Fibroblast of skin of back (primary cell): ENCODE results near the gene RAG1. TPM values are rescaled to one million over a fixed set of nuclear protein-coding genes. Genes with fewer than 3 reads are reported as not detected.
A peak's percentile ranks its signal among the peaks of the same experiment; 100 is the strongest.
"Not testable (repeated sequence)": the region's sequence is repeated elsewhere in the genome, so short reads cannot be mapped to it uniquely, and the experiment has no call there.

ENCODE experiments used
- DNase-seq: peaks from one replicate; pipeline ENCODE4 v3.0.0-alpha.2; 2013
- polyA plus RNA-seq, 2 experiments: library from polyadenylated mRNA; unstranded; fragments of 120-200 nt; gene quantifications; one replicate each; pipeline ENCODE4 v1.2.1, GENCODE V29; 2013; ENCODE audit not compliant: insufficient read length in 2 of 2

RAG1 gene
- polyA plus RNA-seq (2013, experiment 1 of 2; ENCODE audit: insufficient read length) = 0.97 TPM
- 1.0 TPM for polyA plus RNA-seq (2013, experiment 2 of 2; ENCODE audit: insufficient read length)

DNA sequence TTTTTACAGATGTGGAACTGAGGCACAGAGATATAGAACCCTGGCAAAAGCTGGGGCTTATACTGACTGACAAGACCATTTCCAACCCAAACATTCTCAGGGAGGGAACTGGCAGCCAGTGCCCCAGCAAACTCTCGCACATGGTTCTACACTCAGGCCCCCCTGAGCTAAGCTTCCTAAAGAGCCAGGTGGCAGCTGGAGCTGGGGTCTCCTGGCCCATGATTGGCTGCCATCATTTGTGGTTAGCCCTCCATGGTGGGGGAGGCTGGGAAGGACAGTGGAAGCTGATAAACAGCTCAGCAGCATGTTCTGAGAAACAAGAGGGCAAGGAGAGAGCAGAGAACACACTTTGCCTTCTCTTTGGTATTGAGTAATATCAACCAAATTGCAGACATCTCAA, at the start of gene RAG1:
TSS of gene RAG1 (plus strand) at position 314 of the 400 bp plus-strand sequence. CDS start 5,298 bp downstream, outside the sequence.
- no peak for DNase-seq

- no peak for DNase-seq
These were observed 37.0 kb upstream of the RAG1 start for GRCh38 chr11:36530840-36531239.

GRCh38 chr11:36532941-36533601, 34.7 kb upstream of the RAG1 start:
- DNase-seq = no peak

DNA sequence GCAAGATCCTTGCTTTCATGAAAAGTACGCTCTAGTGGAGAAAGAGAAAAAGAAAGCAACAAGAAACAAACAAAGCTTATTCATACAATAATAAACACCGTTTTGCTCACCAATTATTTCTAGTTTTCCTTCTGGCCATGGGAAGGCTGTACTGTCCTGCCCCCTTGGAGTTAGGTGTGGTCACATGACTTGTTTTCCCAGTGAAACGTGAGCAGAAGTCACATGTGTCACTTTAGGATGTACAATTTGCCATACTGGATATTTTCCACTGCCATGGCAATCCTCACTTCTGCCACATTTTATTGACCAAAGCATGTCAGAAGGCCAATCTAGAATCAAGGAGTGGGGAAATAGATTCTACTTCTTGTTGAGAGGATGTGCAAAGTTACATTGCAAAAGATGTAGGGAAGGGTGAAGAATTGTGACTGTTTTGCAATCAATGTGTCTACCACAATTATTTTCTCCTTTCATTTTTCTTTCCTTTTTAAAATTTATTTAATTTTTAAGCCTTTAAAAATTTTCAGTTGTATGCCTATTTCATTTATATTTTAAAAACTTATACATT, 33.4 kb upstream of the RAG1 start:
- no peak for DNase-seq

DNA sequence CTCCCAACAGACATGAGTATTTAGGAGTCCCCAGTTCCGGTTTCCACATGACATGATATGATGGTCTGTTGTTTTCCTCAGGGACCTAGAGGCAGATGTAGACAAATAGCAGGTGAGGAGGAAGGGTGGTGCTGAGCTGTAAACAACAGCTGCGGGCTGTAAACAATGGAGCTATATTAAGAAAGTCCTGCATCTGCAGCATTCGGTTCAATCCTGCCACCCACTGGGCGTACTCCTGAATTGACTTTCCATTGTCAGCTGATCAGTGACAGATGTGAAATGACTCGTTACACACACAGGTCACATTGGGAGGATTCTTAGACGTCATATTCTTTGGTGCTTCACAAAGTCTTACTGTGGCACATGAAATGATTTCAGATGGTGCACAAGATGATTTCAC, 26.8 kb upstream of the RAG1 start:
- peak; percentile 43 for DNase-seq

- DNase-seq = no peak
These were observed 17.3 kb upstream of the RAG1 start for GRCh38 chr11:36550385-36551115.

DNA sequence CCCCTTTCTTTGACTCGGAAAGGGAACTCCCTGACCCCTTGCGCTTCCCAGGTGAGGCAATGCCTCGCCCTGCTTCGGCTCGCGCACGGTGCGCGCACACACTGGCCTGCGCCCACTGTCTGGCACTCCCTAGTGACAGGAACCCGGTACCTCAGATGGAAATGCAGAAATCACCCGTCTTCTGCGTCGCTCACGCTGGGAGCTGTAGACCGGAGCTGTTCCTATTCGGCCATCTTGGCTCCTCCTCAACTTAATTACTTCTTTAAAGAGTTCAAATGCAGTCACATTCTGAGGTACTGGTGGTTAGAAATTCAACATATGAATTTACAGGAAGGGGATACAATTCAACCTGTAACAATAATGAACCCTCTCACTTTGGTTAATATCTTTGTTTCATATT, 10.4 kb upstream of the RAG1 start:
- not testable (repeated sequence) for DNase-seq

DNA sequence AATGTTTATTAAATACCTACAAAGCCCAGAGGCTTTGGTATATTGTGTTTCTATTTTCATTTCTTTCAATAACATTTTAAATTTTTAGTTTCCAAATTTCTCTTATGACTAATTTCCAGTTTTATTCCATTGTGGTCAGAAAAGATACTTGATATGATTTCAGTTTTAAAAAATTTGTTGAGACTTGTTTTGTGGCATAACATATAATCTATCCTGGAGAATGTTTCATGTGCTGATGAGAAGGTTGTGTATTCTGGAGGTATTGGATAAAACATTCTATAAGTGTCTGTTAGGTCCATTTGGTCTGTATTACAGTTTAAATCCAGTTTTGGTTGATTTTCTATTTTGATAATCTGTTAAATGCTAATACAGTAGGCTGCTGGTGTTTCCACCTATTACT, 9.8 kb upstream of the RAG1 start:
- no peak for DNase-seq

GRCh38 chr11:36558571-36559413, 9.0 kb upstream of the RAG1 start:
- DNase-seq = no peak

DNA sequence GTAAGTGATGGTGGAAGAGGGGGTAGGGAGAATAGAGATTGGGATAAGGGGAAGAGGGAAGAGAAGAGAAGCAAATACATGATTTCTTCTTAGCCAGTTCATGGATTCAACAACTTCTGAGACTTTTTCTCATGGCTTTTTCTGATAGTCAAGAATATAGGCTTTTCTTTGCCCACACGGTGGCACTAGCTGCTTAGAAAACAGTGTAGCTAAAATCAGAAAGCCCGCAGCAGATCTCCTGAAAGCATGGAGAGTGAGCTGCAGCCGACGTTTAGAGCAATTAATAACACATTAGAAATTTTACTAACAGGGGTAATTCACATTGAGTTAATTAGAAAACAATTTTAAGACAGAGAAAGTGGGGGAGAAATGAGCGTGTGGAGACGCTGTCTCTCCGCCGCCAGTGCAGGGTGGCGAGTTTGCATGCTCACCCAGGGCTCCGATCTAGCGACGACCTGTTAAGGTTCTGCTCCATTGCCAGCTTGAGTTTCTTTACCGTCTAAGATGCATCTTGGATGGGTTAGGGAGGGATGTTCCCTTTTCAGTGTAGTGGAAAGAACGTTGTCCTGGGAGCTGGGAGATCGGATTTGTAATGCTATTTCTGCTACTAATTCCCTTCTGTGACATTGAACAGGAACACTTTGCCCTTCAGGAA, 3.3 kb upstream of the RAG1 start:
- DNase-seq = peak; percentile 63

DNA sequence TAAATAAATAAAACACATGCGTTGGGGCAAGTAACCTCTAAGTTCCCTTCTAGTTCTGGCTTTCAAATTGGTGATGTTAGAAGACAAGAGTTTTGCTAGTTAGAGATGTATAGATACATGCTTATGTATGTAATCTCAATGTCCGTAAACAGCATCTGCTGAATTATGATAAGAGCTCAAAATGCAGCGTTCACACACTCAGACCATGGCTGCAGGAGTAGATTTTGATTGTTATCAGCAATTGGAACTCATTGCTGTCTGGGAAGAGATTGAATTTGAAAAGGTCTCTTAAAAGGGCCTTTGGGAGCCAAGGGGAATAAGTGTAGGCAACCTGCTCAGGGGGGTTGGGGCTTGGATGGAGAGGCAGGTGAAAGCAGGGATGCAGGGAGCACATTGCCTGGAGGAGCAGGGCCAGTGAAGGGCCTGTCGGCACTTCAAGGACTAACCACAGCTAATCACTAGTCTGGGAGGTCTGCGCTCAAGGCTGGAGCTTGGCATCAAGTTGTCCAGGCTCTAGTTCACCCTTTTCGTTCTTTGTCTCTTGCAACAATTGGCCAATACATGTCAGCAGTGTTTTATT, 2.7 kb upstream of the RAG1 start:
- DNase-seq = no peak

DNA sequence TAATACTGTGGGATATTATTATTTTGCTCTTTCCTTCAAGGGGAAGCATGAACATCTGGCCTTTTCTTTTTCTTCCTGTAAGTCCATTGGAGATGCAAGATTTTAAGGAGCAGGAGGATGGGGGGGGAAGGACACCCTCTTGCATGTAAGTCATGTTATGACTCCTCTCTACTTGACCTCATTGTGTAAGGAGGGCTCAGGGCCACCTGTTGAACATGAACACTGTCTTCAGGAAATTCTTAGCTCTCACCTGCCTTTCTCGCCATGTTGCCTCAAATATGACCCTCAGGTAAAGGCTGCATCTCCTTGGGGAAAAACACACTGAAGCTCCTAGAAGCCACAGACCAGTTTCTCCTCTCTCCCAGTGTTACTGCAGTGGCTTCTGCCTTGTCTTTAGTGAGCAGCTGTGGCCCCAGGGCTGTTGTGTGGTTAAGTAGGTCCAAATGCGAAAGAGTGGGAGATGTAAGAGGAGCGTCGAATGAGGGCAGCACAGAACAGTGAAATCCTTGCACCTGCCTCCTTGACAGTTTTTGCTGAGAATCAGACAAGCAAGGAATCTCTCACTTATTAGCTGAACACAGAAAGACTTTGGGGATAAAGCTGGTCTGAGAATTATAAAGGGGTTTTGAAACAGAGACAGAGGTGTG, 1.3 kb upstream of the RAG1 start:
- no peak for DNase-seq

DNA sequence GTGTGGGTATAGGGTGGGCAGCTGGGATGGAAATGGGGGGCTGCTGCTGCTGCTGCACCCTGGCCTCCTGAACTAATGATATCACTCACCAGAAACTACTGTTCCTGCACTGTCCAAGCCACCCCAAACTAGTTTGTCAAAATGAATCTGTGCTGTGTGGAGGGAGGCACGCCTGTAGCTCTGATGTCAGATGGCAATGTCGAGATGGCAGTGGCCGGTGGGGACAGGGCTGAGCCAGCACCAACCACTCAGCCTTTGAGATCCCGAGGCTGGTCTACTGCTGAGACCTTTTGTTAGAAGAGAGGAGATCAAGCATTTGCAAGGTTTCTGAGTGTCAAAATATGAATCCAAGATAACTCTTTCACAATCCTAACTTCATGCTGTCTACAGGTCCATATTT, 1.3 kb downstream of the RAG1 start:
- DNase-seq = no peak

DNA sequence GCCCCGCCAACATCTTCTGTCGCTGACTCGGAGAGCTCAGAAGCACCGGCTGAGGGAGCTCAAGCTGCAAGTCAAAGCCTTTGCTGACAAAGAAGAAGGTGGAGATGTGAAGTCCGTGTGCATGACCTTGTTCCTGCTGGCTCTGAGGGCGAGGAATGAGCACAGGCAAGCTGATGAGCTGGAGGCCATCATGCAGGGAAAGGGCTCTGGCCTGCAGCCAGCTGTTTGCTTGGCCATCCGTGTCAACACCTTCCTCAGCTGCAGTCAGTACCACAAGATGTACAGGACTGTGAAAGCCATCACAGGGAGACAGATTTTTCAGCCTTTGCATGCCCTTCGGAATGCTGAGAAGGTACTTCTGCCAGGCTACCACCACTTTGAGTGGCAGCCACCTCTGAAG, 6.7 kb downstream of the RAG1 start:
- DNase-seq = no peak

- peak; percentile 4 for DNase-seq
These were observed 9.6 kb downstream of the RAG1 start for GRCh38 chr11:36577373-36577772.

DNA sequence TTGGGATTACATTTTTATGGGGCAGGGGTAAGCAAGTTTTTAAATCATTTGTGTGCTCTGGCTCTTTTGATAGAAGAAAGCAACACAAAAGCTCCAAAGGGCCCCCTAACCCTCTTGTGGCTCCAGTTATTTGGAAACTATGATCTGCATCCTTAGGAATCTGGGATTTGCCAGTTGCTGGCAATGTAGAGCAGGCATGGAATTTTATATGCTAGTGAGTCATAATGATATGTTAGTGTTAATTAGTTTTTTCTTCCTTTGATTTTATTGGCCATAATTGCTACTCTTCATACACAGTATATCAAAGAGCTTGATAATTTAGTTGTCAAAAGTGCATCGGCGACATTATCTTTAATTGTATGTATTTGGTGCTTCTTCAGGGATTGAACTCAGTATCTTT, 10.1 kb downstream of the RAG1 start:
- peak; percentile 80 for DNase-seq

- peak; percentile 21 for DNase-seq
These were observed 10.7 kb downstream of the RAG1 start for GRCh38 chr11:36578458-36578857.

- no peak for DNase-seq
These were observed 13.7 kb downstream of the RAG1 start for GRCh38 chr11:36581536-36581935.

DNA sequence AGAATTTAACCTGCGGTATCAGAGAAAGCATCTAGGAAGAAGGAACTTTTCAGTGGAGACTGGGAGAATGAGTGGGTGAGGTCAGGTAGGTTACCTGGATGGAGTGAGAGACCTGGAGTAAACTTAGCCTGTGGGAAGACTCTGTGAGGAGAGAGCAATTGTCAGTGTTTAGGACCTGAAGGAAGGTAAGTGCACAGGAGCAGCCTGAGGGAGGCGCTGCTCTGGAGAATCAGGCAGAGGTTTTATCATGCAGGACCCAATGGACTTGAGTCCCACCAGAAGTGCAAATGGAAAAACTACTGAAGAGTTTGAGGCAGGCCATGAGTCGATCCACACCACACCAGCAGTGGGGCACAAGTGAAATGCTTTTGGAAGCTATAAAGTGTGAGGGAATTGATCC, 15.9 kb downstream of the RAG1 start:
- DNase-seq = no peak

DNA sequence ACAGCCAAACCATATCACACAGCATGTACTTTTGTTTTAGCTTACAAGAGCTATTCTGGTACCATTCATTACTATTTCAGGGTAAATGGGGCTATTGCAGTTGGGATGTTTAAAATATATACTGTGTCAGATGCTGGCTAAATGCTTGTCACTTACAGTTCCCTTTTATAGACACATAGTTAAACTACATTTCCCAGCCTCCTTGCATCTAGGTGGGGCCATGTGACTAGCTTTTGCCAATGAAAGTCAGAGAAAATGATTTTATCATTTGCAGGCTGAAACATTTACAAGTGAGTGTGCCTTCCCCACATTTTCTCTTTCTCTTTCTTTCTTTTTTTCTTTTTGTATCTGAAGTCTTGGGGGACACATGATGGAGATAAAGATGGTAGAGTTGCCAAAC, 18.7 kb downstream of the RAG1 start:
- no peak for DNase-seq

DNA sequence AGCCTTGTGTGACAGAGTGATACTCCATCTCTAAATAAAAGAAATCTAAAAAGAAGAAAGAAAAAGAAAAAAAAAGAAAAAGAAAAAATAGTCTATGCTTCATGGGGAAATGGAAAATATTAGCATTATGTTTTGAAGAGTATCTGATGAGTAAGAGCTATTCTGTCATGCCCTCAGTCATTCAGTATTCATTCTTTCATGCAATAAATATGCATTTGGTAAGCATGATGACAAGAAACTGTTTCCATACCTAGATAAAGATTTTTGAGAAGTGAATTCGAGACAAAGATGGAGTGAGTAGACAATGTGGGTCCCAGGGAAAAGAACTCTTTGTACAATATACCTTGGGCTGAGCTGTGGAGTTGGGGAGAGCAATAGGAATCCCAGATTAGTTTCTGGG, 20.3 kb downstream of the RAG1 start:
- DNase-seq = peak; percentile 54
